BE2C (cell line): ENCODE data around the gene CFAP46.
"Not testable (repeated sequence)": the region's sequence is repeated elsewhere in the genome, so short reads cannot be mapped to it uniquely, and the experiment has no call there.

Experiments used
- DNase-seq: peaks from one replicate; pipeline ENCODE4 v3.0.0-alpha.2; 2020
- H3K27me3 ChIP-seq: fragments of 250-450 bp; sonication (Bioruptor Pico); 2 replicates; pipeline ENCODE4 v1.5.1; 2020; ENCODE audit warnings: mild to moderate bottlenecking
- H3K36me3 ChIP-seq: fragments of 250-450 bp; sonication (Bioruptor Pico); 2 replicates; pipeline ENCODE4 v1.5.1; 2020; ENCODE audit warnings: mild to moderate bottlenecking
- H3K4me1 ChIP-seq: fragments of 250-450 bp; sonication (Bioruptor Pico); 2 replicates; pipeline ENCODE4 v1.5.1; 2020
- H3K4me3 ChIP-seq: 2 replicates; pipeline ENCODE4 v1.5.1; 2011; ENCODE audit warnings: low read depth, low read length
- H3K9me3 ChIP-seq: fragments of 250-450 bp; sonication (Bioruptor Pico); 2 replicates; pipeline ENCODE4 v1.5.1; 2020
- TF ChIP-seq, protein P1 (sequence below): IDR thresholded peaks from 2 replicates; pipeline ENCODE4 v1.5.1; 2012; ENCODE audit warnings: mild to moderate bottlenecking, low read depth, low read length

Gene CFAP46

DNA sequence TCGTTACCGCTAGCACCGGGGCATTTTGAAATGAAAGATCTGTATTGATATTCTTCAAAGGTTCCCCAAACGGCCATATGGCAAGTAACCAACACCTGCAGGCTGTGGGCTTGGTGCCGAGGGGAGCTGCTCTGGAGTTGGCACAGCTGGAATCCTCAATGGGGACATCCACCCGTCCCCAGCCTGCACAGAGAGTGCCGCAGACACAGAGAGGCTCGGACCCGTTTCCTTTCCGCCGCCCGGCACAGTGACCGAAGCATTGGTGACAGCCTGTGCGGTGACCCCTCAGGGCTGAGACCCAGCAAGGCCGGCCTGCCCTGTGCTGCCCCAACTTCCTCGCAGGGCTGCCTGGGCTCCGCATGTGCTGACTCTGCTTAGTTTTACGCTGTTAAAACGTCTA, 4.5 kb downstream of the CFAP46 start:
- Histone ChIP-seq H3K36me3 (no peaks in the 10 kb centered on the region), H3K4me3 (no peak overlapping the region), H3K27me3 (peaks cover 46% of the 10 kb centered on the region), H3K9me3 (no peaks in the 10 kb centered on the region), H3K4me1 (no peaks in the 10 kb centered on the region)
- TF ChIP-seq, protein P1, sequence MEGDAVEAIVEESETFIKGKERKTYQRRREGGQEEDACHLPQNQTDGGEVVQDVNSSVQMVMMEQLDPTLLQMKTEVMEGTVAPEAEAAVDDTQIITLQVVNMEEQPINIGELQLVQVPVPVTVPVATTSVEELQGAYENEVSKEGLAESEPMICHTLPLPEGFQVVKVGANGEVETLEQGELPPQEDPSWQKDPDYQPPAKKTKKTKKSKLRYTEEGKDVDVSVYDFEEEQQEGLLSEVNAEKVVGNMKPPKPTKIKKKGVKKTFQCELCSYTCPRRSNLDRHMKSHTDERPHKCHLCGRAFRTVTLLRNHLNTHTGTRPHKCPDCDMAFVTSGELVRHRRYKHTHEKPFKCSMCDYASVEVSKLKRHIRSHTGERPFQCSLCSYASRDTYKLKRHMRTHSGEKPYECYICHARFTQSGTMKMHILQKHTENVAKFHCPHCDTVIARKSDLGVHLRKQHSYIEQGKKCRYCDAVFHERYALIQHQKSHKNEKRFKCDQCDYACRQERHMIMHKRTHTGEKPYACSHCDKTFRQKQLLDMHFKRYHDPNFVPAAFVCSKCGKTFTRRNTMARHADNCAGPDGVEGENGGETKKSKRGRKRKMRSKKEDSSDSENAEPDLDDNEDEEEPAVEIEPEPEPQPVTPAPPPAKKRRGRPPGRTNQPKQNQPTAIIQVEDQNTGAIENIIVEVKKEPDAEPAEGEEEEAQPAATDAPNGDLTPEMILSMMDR: no peak
- DNase-seq: no peak

DNA sequence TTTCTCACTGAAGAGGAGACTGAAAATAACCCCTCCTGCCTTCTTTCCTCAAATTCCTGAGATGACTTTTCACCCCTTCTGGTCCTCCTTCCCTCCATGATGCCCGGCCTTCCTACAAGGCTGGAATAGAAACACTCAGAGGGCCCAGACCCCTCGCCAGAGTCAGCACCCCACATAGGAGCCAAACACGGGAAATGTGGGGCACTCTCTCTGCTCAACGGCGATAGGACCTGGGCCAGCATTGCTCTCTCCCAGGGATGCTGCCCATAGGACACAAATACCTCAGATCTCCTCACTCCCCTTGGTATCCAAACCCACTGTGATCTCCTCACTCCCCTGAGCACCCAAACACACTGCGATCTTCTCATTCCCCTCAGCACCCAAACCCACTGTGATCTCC, 7.4 kb downstream of the CFAP46 start:
- peaks cover 20% of the 10 kb centered on the region; the same call in 1 of the 2 replicates for H3K27me3 ChIP-seq
- TF ChIP-seq, protein P1: no peak
- H3K4me3 ChIP-seq: no peak overlapping the region
- H3K9me3 ChIP-seq: no peaks in the 10 kb centered on the region
- H3K36me3 ChIP-seq: no peaks in the 10 kb centered on the region
- H3K4me1 ChIP-seq: no peaks in the 10 kb centered on the region
- DNase-seq: no peak

DNA sequence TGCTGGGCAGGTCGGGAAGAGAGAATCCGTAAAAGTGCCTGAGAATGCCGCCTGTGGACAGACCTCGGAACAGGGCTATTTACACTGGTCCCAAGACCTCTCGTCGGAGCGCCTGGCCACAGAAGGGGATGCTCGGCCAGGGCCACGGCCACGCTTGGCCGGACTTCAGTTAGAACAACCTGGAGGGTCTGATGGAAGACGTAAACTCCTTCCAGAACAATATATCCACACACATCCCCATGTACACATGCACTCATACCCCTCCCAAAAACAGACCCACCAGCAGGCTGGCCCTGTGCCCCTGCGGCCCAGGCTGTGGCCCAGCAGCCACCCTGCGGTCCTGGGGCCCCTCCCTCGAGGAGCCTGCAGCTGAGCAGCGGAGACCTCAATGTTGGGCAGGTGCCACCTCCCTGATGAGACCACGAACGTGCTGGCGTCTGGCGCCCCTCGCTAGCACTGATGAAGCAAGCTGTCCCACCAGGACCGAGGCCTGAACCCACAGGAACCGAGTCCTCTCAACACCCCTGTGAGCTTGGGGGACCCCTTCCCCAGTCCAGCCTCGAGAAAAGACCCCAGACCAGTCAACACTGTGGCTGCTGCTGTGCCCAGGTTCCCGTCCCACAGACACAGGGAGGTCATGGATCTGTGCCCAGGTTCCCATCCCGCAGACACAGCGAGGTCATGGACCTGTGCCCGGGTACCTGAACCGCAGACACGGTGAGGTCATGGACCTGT, 8.9 kb downstream of the CFAP46 start:
- TF ChIP-seq, protein P1: no peak
- DNase-seq: no peak

GRCh38 chr10:132932461-132933307, 9.7 kb downstream of the CFAP46 start:
- H3K9me3 ChIP-seq: no peaks in the 10 kb centered on the region
- DNase-seq: no peak
- TF ChIP-seq, protein P1: no peak

More for the DNA sequence above, 8.9 kb downstream of the CFAP46 start:
- Histone ChIP-seq H3K4me3 (no peak overlapping the region), H3K4me1 (no peaks in the 10 kb centered on the region), H3K9me3 (no peaks in the 10 kb centered on the region), H3K36me3 (no peaks in the 10 kb centered on the region), H3K27me3 (peaks cover 12% of the 10 kb centered on the region; the same call in 1 of the 2 replicates)

GRCh38 chr10:132931258-132932250, 10.8 kb downstream of the CFAP46 start:
- not testable (repeated sequence) for H3K36me3 ChIP-seq, DNase-seq, H3K4me1 ChIP-seq, H3K27me3 ChIP-seq, H3K4me3 ChIP-seq, H3K9me3 ChIP-seq

More at GRCh38 chr10:132932461-132933307, 9.7 kb downstream of the CFAP46 start:
- Histone ChIP-seq H3K27me3 (peaks cover 4% of the 10 kb centered on the region; the same call in 1 of the 2 replicates), H3K36me3 (no peaks in the 10 kb centered on the region), H3K4me3 (no peak overlapping the region), H3K4me1 (no peaks in the 10 kb centered on the region)

DNA sequence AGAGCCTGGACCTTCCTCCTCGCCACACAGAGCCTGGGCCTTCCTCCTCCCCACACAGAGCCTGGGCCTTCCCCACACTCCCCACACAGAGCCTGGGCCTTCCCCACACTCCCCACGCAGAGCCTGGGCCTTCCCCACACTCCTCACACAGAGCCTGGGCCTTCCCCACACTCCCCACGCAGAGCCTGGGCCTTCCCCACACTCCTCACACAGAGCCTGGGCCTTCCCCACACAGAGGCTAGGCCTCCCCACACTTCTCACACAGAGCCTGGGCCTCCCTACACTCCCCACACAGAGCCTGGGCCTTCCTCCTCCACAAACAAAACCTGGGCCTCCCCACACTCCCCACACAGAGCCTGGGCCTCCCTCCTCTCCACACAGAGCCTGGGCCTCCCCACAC, 11.7 kb downstream of the CFAP46 start:
- not testable (repeated sequence) for DNase-seq

More for the DNA sequence above, 11.7 kb downstream of the CFAP46 start:
- H3K4me3 ChIP-seq, H3K4me1 ChIP-seq, H3K36me3 ChIP-seq, H3K9me3 ChIP-seq, H3K27me3 ChIP-seq: not testable (repeated sequence)
